ENCODE results near the gene CTCFL. TPM values are rescaled to one million over a fixed set of nuclear protein-coding genes. Genes with fewer than 3 reads are reported as not detected.

Gene CTCFL
- total RNA-seq, 1 experiment from 2014 or later: not detected

GRCh38 chr20:57509665-57510237, 15.2 kb downstream of the CTCFL start:
- no peaks in the 10 kb centered on the region for H3K9me2 ChIP-seq (ENCODE audit: insufficient read depth)
- DNase-seq: peak in 1 of 2 experiments; percentile 29
- H3F3A ChIP-seq (ENCODE audit: insufficient read depth, low read depth): 0 out of 2 replicates have a peak, but pooled peaks cover 3% of the 10 kb centered on the region
- H3K9me3 ChIP-seq (ENCODE audit: insufficient read depth, low read depth): no peaks in the 10 kb centered on the region
- H3K36me3 ChIP-seq (ENCODE audit: low read depth): no peaks in the 10 kb centered on the region
- no peaks in the 10 kb centered on the region for H4K20me1 ChIP-seq (ENCODE audit: insufficient read depth)
- no peak overlapping the region for H3K4me3 ChIP-seq
- H3K27me3 ChIP-seq (ENCODE audit: insufficient read depth, low read depth): no peaks in the 10 kb centered on the region
- no peak overlapping the region for H2AFZ ChIP-seq
- ChIA-PET POLR2A (ENCODE audit: unreplicated experiment) (no interaction called here), CTCF (interaction anchor here (0.7 kb wide), 1 partner anchor 70 kb away, joined by 3 read pairs; no protein-coding TSS in a partner anchor)
- H3K4me1 ChIP-seq (replicated peaks; ENCODE audit: insufficient read depth): no peaks in the 10 kb centered on the region
- no peaks in the 10 kb centered on the region for H3K79me2 ChIP-seq (ENCODE audit: low read depth)
- TF ChIP-seq CTCF (conservative IDR thresholded peaks at IDR 0.05) (peak; percentile 50; the same call in 1 of the 2 replicates), EZH2 (IDR thresholded peaks at IDR 0.05; ENCODE audit: low read depth) (no peak)
- no TSS peak for BruUV-seq (replicated peaks)
- no peak overlapping the region for H3K27ac ChIP-seq
- intact Hi-C loops (cut with micrococcal nuclease; ENCODE audit: unreplicated experiment): loop anchor here (5.0 kb wide), 1 partner anchor 417 kb away; no protein-coding TSS in a partner anchor
- no peak overlapping the region for H3K4me2 ChIP-seq

GRCh38 chr20:57508831-57509230, 16.1 kb downstream of the CTCFL start:
- POLR2A ChIA-PET (ENCODE audit: unreplicated experiment): interaction anchor here (0.5 kb wide), 2 partner anchors 96 to 186 kb away, joined by 4 to 6 read pairs; no protein-coding TSS in a partner anchor

GRCh38 chr20:57508381-57508780, 16.6 kb downstream of the CTCFL start:
- Histone ChIP-seq H4K20me1 (ENCODE audit: insufficient read depth) (no peaks in the 10 kb centered on the region), H3K9me3 (ENCODE audit: insufficient read depth, low read depth) (no peaks in the 10 kb centered on the region), H3K9me2 (ENCODE audit: insufficient read depth) (no peaks in the 10 kb centered on the region), H3K4me3 (no peak overlapping the region), H3K27me3 (ENCODE audit: insufficient read depth, low read depth) (no peaks in the 10 kb centered on the region), H3K79me2 (ENCODE audit: low read depth) (no peaks in the 10 kb centered on the region), H3K4me1 (replicated peaks; ENCODE audit: insufficient read depth) (no peaks in the 10 kb centered on the region), H3K4me2 (no peak overlapping the region), H3K36me3 (ENCODE audit: low read depth) (no peaks in the 10 kb centered on the region), H3K27ac (no peak overlapping the region), H3F3A (ENCODE audit: insufficient read depth, low read depth) (0 out of 2 replicates have a peak, but pooled peaks cover 3% of the 10 kb centered on the region), H2AFZ (0 out of 2 replicates have a peak overlapping the region, but pooled peaks have one; percentile 21)
- ChIA-PET POLR2A (ENCODE audit: unreplicated experiment) (interaction anchor here (0.5 to 0.6 kb wide), 3 partner anchors 95 to 233 kb away, joined by 4 to 6 read pairs (median 5); no protein-coding TSS in a partner anchor), CTCF (no interaction called here)
- DNase-seq: no peak
- intact Hi-C loops (cut with micrococcal nuclease; ENCODE audit: unreplicated experiment): no loop called here
- BruUV-seq (replicated peaks): no TSS peak
- no peak for TF ChIP-seq EZH2 (IDR thresholded peaks at IDR 0.05; ENCODE audit: low read depth)
- TF ChIP-seq CTCF (conservative IDR thresholded peaks at IDR 0.05): no peak

More at GRCh38 chr20:57508831-57509230, 16.1 kb downstream of the CTCFL start:
- BruUV-seq (replicated peaks): no TSS peak
- Histone ChIP-seq H3K4me3 (no peak overlapping the region), H3K4me1 (replicated peaks; ENCODE audit: insufficient read depth) (no peaks in the 10 kb centered on the region), H4K20me1 (ENCODE audit: insufficient read depth) (no peaks in the 10 kb centered on the region), H3F3A (ENCODE audit: insufficient read depth, low read depth) (0 out of 2 replicates have a peak, but pooled peaks cover 3% of the 10 kb centered on the region), H2AFZ (no peak overlapping the region), H3K27me3 (ENCODE audit: insufficient read depth, low read depth) (no peaks in the 10 kb centered on the region), H3K27ac (no peak overlapping the region), H3K9me2 (ENCODE audit: insufficient read depth) (no peaks in the 10 kb centered on the region), H3K36me3 (ENCODE audit: low read depth) (no peaks in the 10 kb centered on the region), H3K4me2 (no peak overlapping the region), H3K9me3 (ENCODE audit: insufficient read depth, low read depth) (no peaks in the 10 kb centered on the region), H3K79me2 (ENCODE audit: low read depth) (no peaks in the 10 kb centered on the region)
- TF ChIP-seq EZH2 (IDR thresholded peaks at IDR 0.05; ENCODE audit: low read depth): no peak
- no peak for TF ChIP-seq CTCF (conservative IDR thresholded peaks at IDR 0.05)
- CTCF ChIA-PET: no interaction called here
- DNase-seq: no peak
- intact Hi-C loops (cut with micrococcal nuclease; ENCODE audit: unreplicated experiment): no loop called here
